H1 (cell line): Measurements from ENCODE around the gene SLC27A6. TPM values are rescaled to one million over a fixed set of nuclear protein-coding genes. Genes with fewer than 3 reads are reported as not detected.

Source experiments
- CTCF ChIA-PET: fragments of 300-600 bp; sonication (Branson Sonifier 250); formaldehyde crosslinking; loops from one replicate; lab custom pipeline; 2021; ENCODE audit not compliant: partially characterized antibody; lab: Charles Lee
- POLR2A ChIA-PET: fragments of 300-600 bp; sonication (Branson Sonifier 250); formaldehyde crosslinking; loops from one replicate; lab custom pipeline; 2021; ENCODE audit warnings: inconsistent platforms; ENCODE audit not compliant: partially characterized antibody; lab: Charles Lee
- DNase-seq, 2 experiments: peaks; one replicate each; pipeline versions ENCODE4 v3.0.0 to v3.0.0-alpha.2; 2010 to 2022; ENCODE audit warnings: low spot score in 2 of 2, low read depth in 1 of 2, mixed read lengths in 1 of 2
- FAIRE-seq: peaks from 2 replicates; lab custom pipeline; 2011; peaks lifted over from hg19 to GRCh38; lab: Jason Lieb, UNC
- H2AFZ ChIP-seq: 2 replicates; pipeline ENCODE4 v1.8.1; 2012; ENCODE audit warnings: low read length, inconsistent platforms
- H2AK5ac ChIP-seq: 2 replicates; pipeline ENCODE4 v1.6.1; 2013; ENCODE audit warnings: low read depth, low read length
- H2BK120ac ChIP-seq: replicated peaks from 2 replicates; pipeline ENCODE3; 2013; ENCODE audit warnings: low read depth, low read length, inconsistent platforms
- H2BK12ac ChIP-seq: 2 replicates; pipeline ENCODE4 v1.6.1; 2013; ENCODE audit warnings: low read depth, low read length
- H2BK15ac ChIP-seq: 2 replicates; pipeline ENCODE4 v1.6.1; 2013; ENCODE audit warnings: low read length
- H2BK20ac ChIP-seq: 2 replicates; pipeline ENCODE4 v1.6.1; 2013; ENCODE audit warnings: low read length
- H2BK5ac ChIP-seq: 2 replicates; pipeline ENCODE4 v1.6.1; 2013; ENCODE audit warnings: low read depth, low read length
- H3K14ac ChIP-seq: 2 replicates; pipeline ENCODE4 v1.6.1; 2013; ENCODE audit warnings: inconsistent platforms; ENCODE audit not compliant: insufficient read length
- H3K18ac ChIP-seq: 2 replicates; pipeline ENCODE4 v1.6.1; 2013; ENCODE audit warnings: low read length; ENCODE audit errors: extremely low read depth
- H3K23ac ChIP-seq: 2 replicates; pipeline ENCODE4 v1.6.1; 2013; ENCODE audit warnings: inconsistent platforms; ENCODE audit not compliant: insufficient read length
- H3K23me2 ChIP-seq: 2 replicates; pipeline ENCODE4 v1.6.1; 2013; ENCODE audit warnings: low read depth, low read length
- H3K27ac ChIP-seq: 2 replicates; pipeline ENCODE4 v1.6.1; 2011; ENCODE audit warnings: low read depth, low read length, inconsistent platforms
- H3K27me3 ChIP-seq, 4 experiments: replicated peaks in 1 of 4; 1 replicate in 1 of 4; 2 replicates in 3 of 4; pipeline versions ENCODE4 v1.6.1 to v1.8.1; 2011 to 2013; ENCODE audit warnings: low read length in 3 of 4, mild to moderate bottlenecking in 3 of 4, inconsistent platforms in 2 of 4, mixed read lengths in 2 of 4, moderate library complexity in 1 of 4; ENCODE audit not compliant: control insufficient read depth in 3 of 4, insufficient read depth in 3 of 4; ENCODE audit errors: extremely low read depth in 1 of 4
- H3K36me3 ChIP-seq, 4 experiments: 2 replicates each; pipeline versions ENCODE4 v1.6.1 to v1.8.1; 2011 to 2013; ENCODE audit warnings: mild to moderate bottlenecking in 4 of 4, low read length in 3 of 4, moderate library complexity in 2 of 4, control low read depth in 1 of 4, inconsistent platforms in 1 of 4; ENCODE audit not compliant: insufficient read depth in 4 of 4, control insufficient read depth in 2 of 4
- H3K4ac ChIP-seq: replicated peaks from 2 replicates; pipeline ENCODE3; 2013; ENCODE audit warnings: low read length, low read depth, mixed read lengths, inconsistent platforms; ENCODE audit not compliant: insufficient read length
- H3K4me1 ChIP-seq, 4 experiments: replicated peaks in 1 of 4; 1 replicate in 1 of 4; 2 replicates in 3 of 4; pipeline versions ENCODE4 v1.6.1 to v1.8.1; 2011 to 2013; ENCODE audit warnings: low read length in 3 of 4, inconsistent platforms in 2 of 4, mixed read lengths in 1 of 4; ENCODE audit not compliant: insufficient read depth in 4 of 4, control insufficient read depth in 3 of 4
- H3K4me2 ChIP-seq, 2 experiments: 2 replicates each; pipeline versions ENCODE4 v1.6.1 to v1.8.1; 2011 to 2013; ENCODE audit warnings: low read depth in 2 of 2, low read length in 2 of 2, control low read depth in 1 of 2, inconsistent platforms in 1 of 2, mild to moderate bottlenecking in 1 of 2; ENCODE audit not compliant: insufficient read depth in 1 of 2
- H3K4me3 ChIP-seq, 4 experiments: fragments of 200-600, 300-600 bp in 1 of 4; sonication (generic), shearing (Covaris generic), sonication (Bioruptor Twin) in 1 of 4; 2 replicates each; pipeline versions ENCODE4 v1.5.1 to v1.8.1; 2011 to 2016; ENCODE audit warnings: low read length in 4 of 4, low read depth in 3 of 4, control low read depth in 2 of 4, inconsistent platforms in 2 of 4, mild to moderate bottlenecking in 2 of 4, mixed read lengths in 1 of 4, moderate library complexity in 1 of 4; ENCODE audit not compliant: insufficient read depth in 2 of 4; ENCODE audit errors: extremely low read depth in 1 of 4
- H3K56ac ChIP-seq: replicated peaks from 2 replicates; pipeline ENCODE3; 2013; ENCODE audit warnings: low read depth, mild to moderate bottlenecking, mixed read lengths, low read length, inconsistent platforms; ENCODE audit not compliant: insufficient read length
- H3K79me1 ChIP-seq: 2 replicates; pipeline ENCODE4 v1.6.1; 2013; ENCODE audit warnings: low read depth, low read length, control low read depth
- H3K79me2 ChIP-seq, 2 experiments: 2 replicates each; pipeline versions ENCODE4 v1.6.1 to v1.8.1; 2012 to 2013; ENCODE audit warnings: low read length in 2 of 2, mild to moderate bottlenecking in 2 of 2, inconsistent platforms in 1 of 2; ENCODE audit not compliant: insufficient read depth in 2 of 2, control insufficient read depth in 1 of 2
- H3K9ac ChIP-seq, 4 experiments: replicated peaks in 1 of 4; 1 replicate in 1 of 4; 2 replicates in 3 of 4; pipeline versions ENCODE4 v1.6.1 to v1.8.1; 2011 to 2013; ENCODE audit warnings: low read depth in 3 of 4, low read length in 3 of 4, control low read depth in 2 of 4, mild to moderate bottlenecking in 2 of 4, moderate library complexity in 2 of 4, inconsistent platforms in 1 of 4; ENCODE audit errors: extremely low read depth in 1 of 4
- H3K9me3 ChIP-seq, 2 experiments: 2 replicates each; pipeline versions ENCODE4 v1.6.1 to v1.8.1; 2012 to 2013; ENCODE audit warnings: mild to moderate bottlenecking in 2 of 2, moderate library complexity in 2 of 2, control low read depth in 1 of 2, inconsistent platforms in 1 of 2, low read depth in 1 of 2, low read length in 1 of 2, mixed read lengths in 1 of 2; ENCODE audit not compliant: insufficient read depth in 2 of 2
- H4K20me1 ChIP-seq, 2 experiments: replicated peaks in 1 of 2; 2 replicates each; pipeline versions ENCODE3 to v1.8.1; 2011 to 2013; ENCODE audit warnings: inconsistent platforms in 2 of 2, low read length in 2 of 2, mild to moderate bottlenecking in 1 of 2; ENCODE audit not compliant: insufficient read depth in 2 of 2, control insufficient read depth in 1 of 2
- H4K5ac ChIP-seq: 2 replicates; pipeline ENCODE4 v1.6.1; 2013; ENCODE audit warnings: low read length, low read depth, mixed read lengths, inconsistent platforms; ENCODE audit not compliant: insufficient read length
- H4K8ac ChIP-seq: 2 replicates; pipeline ENCODE4 v1.8.0; 2013; ENCODE audit warnings: mild to moderate bottlenecking, moderate library complexity, low read length, inconsistent platforms; ENCODE audit not compliant: insufficient read depth; ENCODE audit errors: extremely low read depth
- H4K91ac ChIP-seq: replicated peaks from 2 replicates; pipeline ENCODE3; 2013; ENCODE audit warnings: low read length, mixed read lengths, inconsistent platforms; ENCODE audit not compliant: insufficient read length
- SRF ChIP-seq: IDR thresholded peaks from 2 replicates; pipeline ENCODE4 v1.6.1; 2011; ENCODE audit warnings: mild to moderate bottlenecking, low read depth, low read length, moderate library complexity
- WGBS, 2 experiments: shearing (Covaris generic) in 1 of 2; methylation state at CpG; one replicate each; pipeline versions ENCODE4 v1.1.6 to v1.1.7; 2013 to 2015; ENCODE audit warnings: low lambda C conversion rate in 2 of 2, mixed read lengths in 2 of 2, inconsistent platforms in 1 of 2, low coverage in 1 of 2, missing lambda C conversion rate in 1 of 2; ENCODE audit not compliant: insufficient replicate concordance in 2 of 2, insufficient coverage in 1 of 2, insufficient read length in 1 of 2; ENCODE audit errors: extremely low coverage in 1 of 2, missing lambda C conversion rate in 1 of 2; 5-methylcytosine and 5-hydroxymethylcytosine counted together
- polyA plus RNA-seq, 7 experiments: library from polyadenylated mRNA; depleted of rRNA in 3 of 7; stranded (reverse) in 5 of 7; unstranded in 2 of 7; fragments of >200 nt in 5 of 7; fragments of 200-250 nt in 2 of 7; gene quantifications; 1 replicate in 5 of 7; 2 replicates in 1 of 7; 4 replicates in 1 of 7; pipeline versions ENCODE4 v1.2.1 to v1.2.3, GENCODE V29; 2011 to 2013; ENCODE audit warnings: missing spikeins in 2 of 7, mixed read lengths in 2 of 7
- total RNA-seq: library from RNA; stranded (reverse); fragmentation: NEBNext Ultra II Directional; extraction: Animal tissue kit (Norgen Biotek cat#: 25700); gene quantifications from 2 replicates; pipeline ENCODE4 v1.2.1, GENCODE V29; 2021

SLC27A6 gene
- total and polyA plus RNA-seq, 2 of the 8 experiments (the other 6 are each of a cell fraction or from before 2014, with no cell fraction given), result 4.0 to 4.7 TPM

DNA sequence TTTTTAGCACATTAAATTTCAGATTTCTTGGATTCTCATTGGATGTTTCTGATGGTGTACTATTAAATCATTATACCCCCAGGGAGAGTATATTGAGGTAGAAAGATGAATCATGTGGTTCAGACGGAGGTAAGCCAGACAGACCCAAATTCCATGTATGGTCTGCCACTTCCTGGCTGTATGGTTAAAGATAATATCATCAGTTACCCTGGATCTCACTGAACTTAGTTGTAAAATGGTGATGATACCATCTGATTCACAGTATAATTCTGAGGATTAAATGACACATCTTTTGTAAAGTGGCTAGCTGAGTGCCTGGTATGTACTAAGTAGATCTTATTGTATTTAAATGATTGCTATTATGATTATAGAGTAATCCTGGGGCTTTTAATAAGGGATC, 9.3 kb downstream of the SLC27A6 start:
- TF ChIP-seq SRF, result no peak
- Histone ChIP-seq H3K9ac (no peak overlapping the region), H3K18ac (no peak overlapping the region), H3K23ac (no peak overlapping the region), H4K91ac (no peak overlapping the region), H4K5ac (no peak overlapping the region), H3K23me2 (no peaks in the 10 kb centered on the region), H3K4me3 (no peak overlapping the region), H2BK20ac (no peak overlapping the region), H2AFZ (no peak overlapping the region), H2BK120ac (no peak overlapping the region), H3K79me2 (no peaks in the 10 kb centered on the region), H3K27me3 (no peaks in the 10 kb centered on the region), H2AK5ac (no peak overlapping the region), H4K8ac (no peak overlapping the region), H2BK15ac (no peak overlapping the region), H3K4ac (no peak overlapping the region), H3K56ac (no peak overlapping the region), H3K4me2 (no peak overlapping the region), H3K14ac (no peak overlapping the region), H3K4me1 (no peaks in the 10 kb centered on the region; a peak in 1 of 7 replicates), H2BK12ac (no peak overlapping the region), H3K36me3 (no peaks in the 10 kb centered on the region), H2BK5ac (no peak overlapping the region), H3K27ac (no peak overlapping the region), H3K9me3 (peaks cover 0 to 3% of the 10 kb centered on the region in 2 experiments; a peak in 1 of 4 replicates), H3K79me1 (no peaks in the 10 kb centered on the region), H4K20me1 (no peaks in the 10 kb centered on the region)
- WGBS, 2 experiments, result 90% methylated on average over 1 of the region's 1 CpG; no CpG with 5 or more reads in 1 of the 2 experiments
- POLR2A ChIA-PET, result no interaction called here
- FAIRE-seq (no peak), DNase-seq (no peak)
- CTCF ChIA-PET, result interaction anchor here (1.1 kb wide), 2 partner anchors 9 to 11 kb away, joined by 3 to 4 read pairs; partner anchors contain the start of gene SLC27A6
